Lung (tissue), 12 donors: ENCODE data around the gene PLEKHG3. TPM values are rescaled to one million over a fixed set of nuclear protein-coding genes. Genes with fewer than 3 reads are reported as not detected.

Experiments
- ATAC-seq: fragments of 200-7000 bp; cut with Tn5 transposase; one replicate; pipeline ENCODE4 v1.9.1; 2020; ENCODE audit warnings: moderate number of reproducible peaks; ENCODE audit not compliant: insufficient read depth, low FRiP score
- DNase-seq, 3 donors: peaks; one replicate each; pipeline ENCODE4 v3.0.0-alpha.2; 2013 to 2017
- H3K27ac ChIP-seq, 2 donors: one replicate each; pipeline ENCODE4 v1.5.1; 2013; ENCODE audit warnings: mild to moderate bottlenecking in 2 of 2, moderate library complexity in 2 of 2, control low read depth in 1 of 2, inconsistent platforms in 1 of 2, low read depth in 1 of 2, low read length in 1 of 2
- H3K27me3 ChIP-seq, 3 donors: one replicate each; pipeline ENCODE4 v1.5.1; 2013; ENCODE audit warnings: low read length in 2 of 3; ENCODE audit not compliant: control insufficient read depth in 3 of 3, insufficient read depth in 3 of 3
- H3K36me3 ChIP-seq, 4 donors: one replicate each; pipeline ENCODE4 v1.5.1; 2013; ENCODE audit warnings: low read length in 4 of 4, mild to moderate bottlenecking in 1 of 4, moderate library complexity in 1 of 4; ENCODE audit not compliant: control insufficient read depth in 4 of 4, insufficient read depth in 4 of 4
- H3K4me1 ChIP-seq, 5 donors: one replicate each; pipeline ENCODE4 v1.5.1; 2013; ENCODE audit warnings: low read length in 5 of 5, mild to moderate bottlenecking in 2 of 5, moderate library complexity in 1 of 5; ENCODE audit not compliant: control insufficient read depth in 5 of 5, insufficient read depth in 5 of 5
- H3K4me3 ChIP-seq: one replicate; pipeline ENCODE4 v1.5.1; 2013; ENCODE audit warnings: mild to moderate bottlenecking, control low read depth, moderate library complexity
- H3K9ac ChIP-seq, 2 donors: one replicate each; pipeline ENCODE4 v1.5.1; 2013; ENCODE audit warnings: low read length in 2 of 2, control low read depth in 1 of 2; ENCODE audit not compliant: insufficient read depth in 1 of 2
- H3K9me3 ChIP-seq, 4 donors: one replicate each; pipeline ENCODE4 v1.5.1; 2013; ENCODE audit warnings: low read length in 3 of 4, mild to moderate bottlenecking in 1 of 4, moderate library complexity in 1 of 4; ENCODE audit not compliant: control insufficient read depth in 4 of 4, insufficient read depth in 3 of 4
- CTCF ChIP-seq: IDR thresholded peaks from 2 replicates; pipeline ENCODE4 v1.5.1; 2012; ENCODE audit warnings: mild to moderate bottlenecking; ENCODE audit errors: control extremely low read depth, extremely low read depth
- WGBS, 2 donors: extraction: QIAGEN DNeasy Blood & Tissue Kit; methylation state at CpG; one replicate each; pipeline ENCODE4 v1.1.7; 2013; 5-methylcytosine and 5-hydroxymethylcytosine counted together
- polyA plus RNA-seq, 2 donors: library from polyadenylated mRNA; stranded (reverse); fragments of 200-250 nt; gene quantifications; one replicate each; pipeline ENCODE4 v1.2.1, GENCODE V29; 2013
- total RNA-seq, 2 donors: library from RNA; depleted of rRNA in 1 of 2; stranded (reverse); fragments of >200 nt in 1 of 2; gene quantifications; one replicate each; pipeline ENCODE4 v1.2.1, GENCODE V29; 2014 to 2021
- donor health status: control.
- donor health status: control.
- donor health status: Bipolar disorder and iron deficiency.
- donor health status: healthy.
- donor health status: DM: yes; HTN: yes; CAD: no.

The PLEKHG3 gene
- total and polyA plus RNA-seq, 4 donors = 11.0 to 43.5 (median 21.5) TPM

GRCh38 chr14:64702493-64703394 is 1.5 kb upstream of the PLEKHG3 start:
- Histone ChIP-seq H3K27ac (no peak overlapping the region), H3K9me3 (no peaks in the 10 kb centered on the region), H3K4me3 (no peak overlapping the region), H3K9ac (no peak overlapping the region), H3K36me3 (no peaks in the 10 kb centered on the region), H3K4me1 (peaks cover 0 to 59% (median 24%) of the 10 kb centered on the region in 5 donors), H3K27me3 (peaks cover 0 to 3% (median 0%) of the 10 kb centered on the region in 3 donors)
- DNase-seq (peak; percentile 57 to 78 (median 78)), ATAC-seq (no peak)
- TF ChIP-seq CTCF = no peak
- 29 to 37% methylated on average over 25 of the region's 25 CpGs for WGBS, 2 donors

- Histone ChIP-seq H3K4me1 (peaks cover 0 to 64% (median 23%) of the 10 kb centered on the region in 5 donors), H3K9ac (peak overlapping the region in 1 of 2 donors; percentile 76), H3K4me3 (peak overlapping the region; percentile 69), H3K36me3 (no peaks in the 10 kb centered on the region), H3K9me3 (no peaks in the 10 kb centered on the region), H3K27me3 (peaks cover 0 to 3% (median 0%) of the 10 kb centered on the region in 3 donors), H3K27ac (peak overlapping the region in 1 of 2 donors; percentile 86)
- 6 to 9% methylated on average over 26 of the region's 26 CpGs for WGBS, 2 donors
- DNase-seq (peak; percentile 71 to 78 (median 76)), ATAC-seq (no peak)
- TF ChIP-seq CTCF = no peak
Measured at GRCh38 chr14:64703395-64704142, 655 bp upstream of the PLEKHG3 start.

- H3K9me3 ChIP-seq = no peaks in the 10 kb centered on the region
- peaks cover 0 to 64% (median 23%) of the 10 kb centered on the region in 5 donors for H3K4me1 ChIP-seq
- no peak for TF ChIP-seq CTCF
- 1 to 3% methylated on average over 51 of the region's 51 CpGs for WGBS, 2 donors
- no peaks in the 10 kb centered on the region for H3K36me3 ChIP-seq
- peak; percentile 53 to 66 (median 55) for DNase-seq
- peak; percentile 24 for ATAC-seq
- H3K27me3 ChIP-seq = peaks cover 0 to 3% (median 0%) of the 10 kb centered on the region in 3 donors
- peak overlapping the region; percentile 29 to 86 for H3K27ac ChIP-seq
- H3K9ac ChIP-seq = peak overlapping the region; percentile 23 to 33
- peak overlapping the region; percentile 69 for H3K4me3 ChIP-seq
Measured at GRCh38 chr14:64704743-64705380, 638 bp downstream of the PLEKHG3 start.
